Vagina (tissue), 2 donors: ENCODE results near the gene TNFAIP3.

Experiments used
- POLR2A ChIP-seq, 2 donors: fragments of 450-650 bp; IDR thresholded peaks; one replicate each; pipeline ENCODE4 v1.6.1; 2017; ENCODE audit warnings: antibody characterized with exemption in 2 of 2, mild to moderate bottlenecking in 2 of 2, moderate library complexity in 2 of 2
- POLR2AphosphoS5 ChIP-seq, 2 donors: sonication (generic); formaldehyde crosslinking; IDR thresholded peaks; one replicate each; pipeline ENCODE4 v1.9.0; 2017; ENCODE audit warnings: antibody characterized with exemption in 2 of 2, mild to moderate bottlenecking in 2 of 2, low read depth in 1 of 2; ENCODE audit not compliant: insufficient read depth in 1 of 2

DNA sequence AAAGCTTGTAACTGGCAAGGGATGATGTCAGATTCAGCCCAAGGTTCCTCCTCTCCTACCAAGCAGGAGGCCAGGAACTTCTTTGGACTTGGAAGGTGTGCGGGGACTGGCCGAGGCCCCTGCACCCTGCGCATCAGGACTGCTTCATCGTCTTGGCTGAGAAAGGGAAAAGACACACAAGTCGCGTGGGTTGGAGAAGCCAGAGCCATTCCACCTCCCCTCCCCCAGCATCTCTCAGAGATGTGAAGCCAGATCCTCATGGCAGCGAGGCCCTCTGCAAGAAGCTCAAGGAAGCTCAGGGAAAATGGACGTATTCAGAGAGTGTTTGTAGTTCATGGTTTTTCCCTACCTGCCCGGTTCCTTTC is 14.4 kb downstream of the TNFAIP3 start:
- TF ChIP-seq POLR2A (IDR thresholded peaks at IDR 0.05) (no peak), POLR2AphosphoS5 (IDR thresholded peaks at IDR 0.05; ENCODE audit: insufficient read depth in 1 of 2, low read depth in 1 of 2) (no peak)
